ENCODE results near the gene ZSWIM8.

The ZSWIM8 gene

DNA sequence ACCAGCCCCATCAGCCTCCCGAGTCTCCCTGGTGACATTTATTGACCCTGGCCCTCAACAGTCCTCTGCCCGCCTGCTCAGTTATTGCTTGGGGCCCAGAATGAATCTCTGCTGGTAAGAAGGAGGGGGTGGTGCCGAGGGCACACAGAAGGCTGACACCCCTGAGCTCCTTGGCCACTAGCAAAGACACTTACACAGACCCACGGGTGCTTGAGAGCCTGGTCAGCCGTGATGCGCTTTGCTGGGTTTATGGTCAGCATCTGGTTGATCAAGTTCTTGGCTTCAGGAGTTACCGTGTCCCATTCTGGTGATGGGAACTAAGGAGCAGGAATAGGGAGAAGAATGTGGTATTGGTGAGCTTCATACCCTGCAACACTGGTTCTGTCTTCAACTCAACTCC, 61.6 kb downstream of the ZSWIM8 start:
- no peak for DNase-seq

DNA sequence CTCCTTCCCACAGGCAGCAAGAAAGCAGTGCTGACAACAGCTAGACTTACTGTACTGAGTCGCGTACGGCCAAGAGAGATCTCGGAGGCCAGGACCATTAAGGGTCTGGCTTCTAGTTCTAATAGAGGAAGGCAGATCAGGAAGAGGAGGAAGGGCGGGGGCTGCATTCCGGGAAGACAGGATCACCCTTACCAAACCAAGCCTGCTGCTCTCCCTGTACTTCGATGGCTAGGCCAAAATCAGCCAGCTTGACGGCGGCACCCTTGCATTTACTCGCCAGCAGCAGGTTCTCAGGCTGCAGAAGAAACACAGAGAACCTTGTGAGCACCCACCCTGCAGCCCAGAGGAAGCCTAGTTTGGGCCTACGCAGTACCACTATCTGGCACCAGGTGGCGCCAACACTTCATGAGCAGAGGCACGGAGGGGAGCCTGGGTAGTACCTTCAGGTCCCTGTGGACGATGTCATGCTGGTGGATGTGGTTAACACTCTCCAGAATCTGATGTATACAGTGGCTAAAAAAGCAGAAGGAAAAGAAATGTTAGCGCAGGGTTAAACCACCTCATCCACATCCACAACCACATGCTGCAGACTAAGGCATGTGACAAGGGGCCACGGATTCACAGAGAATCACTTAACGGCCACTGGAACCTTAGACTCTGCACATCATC, 63.5 kb downstream of the ZSWIM8 start:
- peak; percentile 2 for DNase-seq

- DNase-seq: no peak
These were observed 64.8 kb downstream of the ZSWIM8 start for GRCh38 chr10:73850211-73850610.

DNA sequence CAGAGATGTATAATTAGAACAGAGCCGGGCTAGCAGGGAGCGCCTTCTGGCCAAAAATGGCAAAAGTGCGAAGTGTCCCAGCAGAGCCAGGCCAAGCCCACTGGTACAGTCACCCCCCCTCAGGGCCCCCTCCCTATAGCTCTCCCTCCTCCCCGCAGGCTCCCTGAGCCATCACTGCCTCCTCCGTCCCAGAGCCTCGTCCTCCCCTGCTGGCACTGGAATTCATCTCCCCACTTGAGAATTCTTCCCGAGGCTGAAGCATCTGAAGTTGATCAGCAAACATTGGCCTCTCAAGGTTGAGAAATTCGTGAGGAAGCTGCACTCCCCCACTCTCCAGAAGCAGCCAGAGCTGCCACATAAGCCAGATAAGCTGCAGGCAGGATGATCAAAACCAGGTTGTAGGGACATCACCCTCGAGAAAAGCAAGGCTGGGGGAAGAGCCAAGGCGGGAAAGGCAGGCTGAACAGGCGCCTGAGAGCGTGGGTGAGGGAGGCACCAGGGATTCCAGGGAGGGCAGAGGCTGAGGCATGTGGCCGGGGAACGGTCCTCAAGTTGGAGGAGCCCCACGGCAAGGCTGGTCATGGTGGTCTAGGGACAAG, 65.6 kb downstream of the ZSWIM8 start:
- no peak for DNase-seq

Data from NCI-H2029 treated with DMSO at 0.1 percent for 48 hours (cell line).